GM12874 (cell line): ENCODE data around the gene OSBPL8.

Experiments
- TF ChIP-seq, protein P1 (sequence below): IDR thresholded peaks from 2 replicates; pipeline ENCODE4 v1.5.1; 2011; ENCODE audit warnings: low read depth, mild to moderate bottlenecking, control low read depth, low read length, moderate library complexity; ENCODE audit not compliant: insufficient read depth

Gene OSBPL8

DNA sequence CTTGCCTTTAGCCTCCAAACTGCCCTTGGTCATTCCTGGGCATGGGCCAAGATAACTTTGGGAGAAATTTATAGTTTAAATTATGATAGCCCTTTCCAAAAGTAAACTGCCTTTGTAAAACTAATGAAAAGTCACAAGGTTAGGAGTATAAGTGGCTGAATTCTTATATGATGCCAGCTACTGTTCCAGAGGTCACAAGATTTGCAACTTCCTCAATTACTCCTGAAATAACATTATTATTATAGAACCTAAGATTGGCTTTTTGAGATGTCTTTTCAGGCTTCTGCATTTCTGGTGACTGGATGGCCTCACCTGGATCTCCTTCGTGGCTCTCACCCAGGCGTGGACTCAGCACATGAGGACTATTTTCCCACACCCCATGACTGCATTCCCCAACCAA is 55.0 kb downstream of the OSBPL8 start:
- TF ChIP-seq, protein P1, sequence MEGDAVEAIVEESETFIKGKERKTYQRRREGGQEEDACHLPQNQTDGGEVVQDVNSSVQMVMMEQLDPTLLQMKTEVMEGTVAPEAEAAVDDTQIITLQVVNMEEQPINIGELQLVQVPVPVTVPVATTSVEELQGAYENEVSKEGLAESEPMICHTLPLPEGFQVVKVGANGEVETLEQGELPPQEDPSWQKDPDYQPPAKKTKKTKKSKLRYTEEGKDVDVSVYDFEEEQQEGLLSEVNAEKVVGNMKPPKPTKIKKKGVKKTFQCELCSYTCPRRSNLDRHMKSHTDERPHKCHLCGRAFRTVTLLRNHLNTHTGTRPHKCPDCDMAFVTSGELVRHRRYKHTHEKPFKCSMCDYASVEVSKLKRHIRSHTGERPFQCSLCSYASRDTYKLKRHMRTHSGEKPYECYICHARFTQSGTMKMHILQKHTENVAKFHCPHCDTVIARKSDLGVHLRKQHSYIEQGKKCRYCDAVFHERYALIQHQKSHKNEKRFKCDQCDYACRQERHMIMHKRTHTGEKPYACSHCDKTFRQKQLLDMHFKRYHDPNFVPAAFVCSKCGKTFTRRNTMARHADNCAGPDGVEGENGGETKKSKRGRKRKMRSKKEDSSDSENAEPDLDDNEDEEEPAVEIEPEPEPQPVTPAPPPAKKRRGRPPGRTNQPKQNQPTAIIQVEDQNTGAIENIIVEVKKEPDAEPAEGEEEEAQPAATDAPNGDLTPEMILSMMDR: no peak

- TF ChIP-seq, protein P1: no peak
Measured at GRCh38 chr12:76503957-76504356, 55.6 kb downstream of the OSBPL8 start.

DNA sequence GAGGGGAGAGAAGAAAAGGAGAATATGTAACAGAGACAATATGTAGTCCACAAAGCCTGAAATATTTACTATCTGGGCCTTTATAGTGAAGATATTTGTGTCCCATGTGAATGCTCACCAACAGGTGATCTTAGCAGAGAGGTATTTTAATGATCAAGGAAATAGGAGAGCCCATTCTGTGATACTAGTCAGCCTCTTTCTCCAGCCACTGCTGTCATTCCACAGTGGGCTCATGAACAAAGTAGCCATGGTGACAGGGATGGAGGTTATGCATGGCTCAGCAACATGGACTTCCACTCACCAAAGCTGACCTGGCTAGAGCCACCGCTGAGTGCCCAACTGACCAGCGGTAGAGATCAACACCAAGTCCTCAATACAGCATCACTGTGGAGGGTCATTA is 58.2 kb downstream of the OSBPL8 start:
- TF ChIP-seq, protein P1: no peak

DNA sequence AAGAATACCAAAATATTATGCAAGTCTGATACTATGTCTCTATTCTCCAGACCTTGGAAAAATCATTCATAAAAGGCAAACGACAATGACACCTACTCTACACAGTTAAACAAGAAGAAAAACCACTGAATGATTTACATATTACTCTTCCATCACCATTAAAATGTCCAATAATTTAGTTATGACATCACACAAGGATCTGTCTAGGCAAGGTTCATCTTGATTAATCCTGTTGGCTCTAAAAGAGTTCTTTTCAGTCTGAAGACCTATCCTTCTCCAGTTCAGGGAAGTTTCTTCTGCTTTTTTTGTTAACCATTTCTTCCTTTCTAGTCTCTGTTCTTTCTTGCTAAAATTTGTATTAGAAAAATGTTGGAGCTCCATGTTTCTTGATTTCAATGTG is 64.0 kb downstream of the OSBPL8 start:
- TF ChIP-seq, protein P1: no peak

DNA sequence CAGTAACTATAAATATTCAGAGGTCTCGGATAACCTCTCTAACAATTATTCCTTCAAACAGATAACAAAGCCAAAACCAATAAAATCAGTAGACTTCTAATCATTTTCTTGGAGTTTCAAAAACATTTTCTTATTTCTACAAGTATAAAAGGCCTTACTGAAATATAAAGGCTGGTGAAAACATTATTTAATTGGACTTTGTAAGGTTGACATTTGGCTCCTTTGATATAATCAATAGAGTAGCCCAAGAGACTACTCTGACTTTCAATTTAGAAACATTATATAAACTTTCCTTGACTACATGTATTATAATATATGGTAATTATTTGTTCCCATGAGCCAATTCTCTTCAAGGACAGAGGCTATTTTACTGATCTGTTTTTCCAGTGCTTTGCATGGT is 68.3 kb downstream of the OSBPL8 start:
- TF ChIP-seq, protein P1: no peak

- TF ChIP-seq, protein P1: no peak
Measured at GRCh38 chr12:76490763-76491162, 68.8 kb downstream of the OSBPL8 start.

DNA sequence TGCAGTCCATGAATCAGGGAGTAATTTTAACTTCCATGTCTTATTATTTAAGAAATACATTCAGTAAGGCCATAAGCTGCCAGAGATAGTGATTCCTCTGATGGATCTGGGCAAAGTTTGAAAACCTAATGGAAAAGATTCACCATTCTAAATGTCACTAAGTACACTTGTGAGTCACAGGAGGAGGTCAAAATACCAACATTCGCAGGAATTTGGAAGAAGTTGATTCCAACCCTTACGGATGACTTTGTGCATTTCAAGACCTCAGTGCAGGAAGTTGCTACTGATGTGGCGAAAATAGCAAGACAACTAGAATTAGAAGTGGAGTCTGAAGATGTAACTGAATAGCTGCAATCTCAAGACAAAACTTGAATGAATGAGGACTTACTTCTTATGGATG is 69.8 kb downstream of the OSBPL8 start:
- TF ChIP-seq, protein P1: no peak

- TF ChIP-seq, protein P1: no peak
Measured at GRCh38 chr12:76486011-76486410, 73.6 kb downstream of the OSBPL8 start.
